ENCODE data around the gene GMCL2.

GRCh38 chr5:178191661-178192060, 4.5 kb upstream of the GMCL2 start:
- TF ChIP-seq CTCF (IDR thresholded peaks at IDR 0.05; ENCODE audit: borderline replicate concordance, extremely low read depth, low read length, poor library complexity, severe bottlenecking) = no peak
- TF ChIP-seq EZH2 (IDR thresholded peaks at IDR 0.05; ENCODE audit: borderline replicate concordance, low read depth, low read length, severe bottlenecking) = no peak
